C4-2B (cell line): ENCODE data around the gene JUND.

ENCODE experiments used
- H3K27ac ChIP-seq: fragments of 450-650 bp; 2 replicates; pipeline ENCODE4 v1.5.1; 2017
- CTCF ChIP-seq: fragments of 450-650 bp; conservative IDR thresholded peaks from 2 replicates; pipeline ENCODE4 v1.5.1; 2017; ENCODE audit warnings: mild to moderate bottlenecking
- ZFX ChIP-seq: fragments of 450-650 bp; IDR thresholded peaks from 2 replicates; pipeline ENCODE4 v1.6.1; 2017

The JUND gene

GRCh38 chr19:18269070-18269723 is 12.2 kb downstream of the JUND start:
- no peak for TF ChIP-seq ZFX
- no peak for TF ChIP-seq CTCF
- H3K27ac ChIP-seq = no peak overlapping the region

- TF ChIP-seq CTCF (no peak), ZFX (no peak)
Observed at GRCh38 chr19:18266771-18267686, 14.4 kb downstream of the JUND start.

GRCh38 chr19:18265582-18265981 is 15.8 kb downstream of the JUND start:
- no peak overlapping the region for H3K27ac ChIP-seq
- TF ChIP-seq CTCF = no peak
- no peak for TF ChIP-seq ZFX

More at GRCh38 chr19:18266771-18267686, 14.4 kb downstream of the JUND start:
- no peak overlapping the region for H3K27ac ChIP-seq

DNA sequence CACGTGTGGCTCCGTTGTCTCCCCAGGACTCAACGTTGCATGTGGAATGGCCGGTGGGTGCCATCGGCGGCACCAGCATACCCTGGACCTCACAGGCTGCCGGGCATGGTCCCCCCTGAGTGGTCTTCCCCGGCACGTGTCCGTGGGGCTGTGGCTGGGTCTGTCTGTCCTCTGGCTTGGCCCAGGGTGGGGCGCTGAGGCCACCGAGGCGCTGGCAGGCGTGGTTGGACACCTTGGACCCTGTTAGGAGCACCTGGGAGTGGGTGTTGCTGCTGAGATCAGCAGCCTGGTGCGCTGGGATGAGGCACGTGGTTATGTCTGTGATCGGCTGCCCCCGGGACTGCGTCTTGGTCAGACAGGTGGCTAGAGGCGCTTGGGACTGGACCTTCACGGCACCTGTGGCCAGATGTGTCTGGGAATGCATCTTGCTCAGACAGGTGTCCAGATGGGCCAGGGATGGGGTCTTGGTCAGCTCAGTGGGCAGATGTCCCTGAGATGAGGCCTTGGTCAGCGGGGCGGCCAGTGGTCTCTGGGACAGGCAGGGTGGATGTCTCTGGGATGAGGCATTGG is 16.4 kb downstream of the JUND start:
- TF ChIP-seq ZFX (no peak), CTCF (no peak)
- H3K27ac ChIP-seq = no peak overlapping the region

- TF ChIP-seq ZFX (no peak), CTCF (no peak)
- no peak overlapping the region for H3K27ac ChIP-seq
Observed at GRCh38 chr19:18264137-18264854, 17.1 kb downstream of the JUND start.

DNA sequence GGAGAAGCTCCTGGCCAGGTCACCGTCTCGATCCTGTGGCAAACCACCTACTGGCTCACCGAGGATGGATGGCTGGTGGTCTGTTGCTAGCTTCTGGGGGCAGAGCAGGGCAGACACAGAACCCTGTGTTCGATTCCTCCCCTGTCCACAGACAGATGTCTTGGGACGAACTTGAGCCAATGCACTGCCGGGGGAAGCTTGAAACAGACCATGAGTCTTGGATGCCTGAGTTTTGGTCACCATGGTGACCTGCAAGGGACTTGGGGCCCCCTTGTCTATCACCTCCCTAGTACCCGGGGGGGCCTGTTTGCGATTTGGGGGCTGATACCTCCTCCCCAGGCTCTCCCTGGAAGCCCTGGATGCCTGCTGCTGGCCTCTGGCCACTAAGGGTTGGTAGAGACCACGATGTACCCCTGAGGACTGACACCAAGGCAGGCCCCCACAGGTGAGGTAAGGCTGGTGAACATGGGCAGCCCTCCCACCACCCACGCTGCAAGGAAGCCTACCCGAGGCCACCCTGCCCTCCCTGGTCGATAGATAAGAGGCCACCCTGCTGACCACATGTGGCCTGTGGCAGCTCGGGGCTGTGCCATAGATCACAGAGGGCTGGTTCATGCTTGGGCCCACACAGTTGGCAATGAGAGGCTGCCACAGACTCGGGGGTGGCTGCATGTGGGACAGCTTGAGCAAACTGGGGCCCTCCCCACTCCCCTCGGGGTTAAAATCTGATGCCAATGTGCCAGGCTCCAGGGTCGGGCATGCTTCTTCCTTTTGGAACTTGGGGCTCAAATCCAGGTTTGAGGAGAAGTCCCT is 17.9 kb downstream of the JUND start:
- no peak overlapping the region for H3K27ac ChIP-seq
- TF ChIP-seq CTCF (no peak), ZFX (no peak)
